Neural progenitor cell (in vitro differentiated cells): ENCODE measurements around the gene LMBRD1.

Experiments used
- EZH2phosphoT487 ChIP-seq: fragments of 200-600 bp; sonication (generic); IDR thresholded peaks from 2 replicates; pipeline ENCODE4 v1.6.1; 2017; ENCODE audit warnings: antibody characterized with exemption
- TF ChIP-seq, protein P1 (sequence below): fragments of 200-600 bp; sonication (generic); IDR thresholded peaks from 2 replicates; pipeline ENCODE4 v1.5.1; 2017; ENCODE audit warnings: antibody characterized with exemption, mild to moderate bottlenecking

DNA sequence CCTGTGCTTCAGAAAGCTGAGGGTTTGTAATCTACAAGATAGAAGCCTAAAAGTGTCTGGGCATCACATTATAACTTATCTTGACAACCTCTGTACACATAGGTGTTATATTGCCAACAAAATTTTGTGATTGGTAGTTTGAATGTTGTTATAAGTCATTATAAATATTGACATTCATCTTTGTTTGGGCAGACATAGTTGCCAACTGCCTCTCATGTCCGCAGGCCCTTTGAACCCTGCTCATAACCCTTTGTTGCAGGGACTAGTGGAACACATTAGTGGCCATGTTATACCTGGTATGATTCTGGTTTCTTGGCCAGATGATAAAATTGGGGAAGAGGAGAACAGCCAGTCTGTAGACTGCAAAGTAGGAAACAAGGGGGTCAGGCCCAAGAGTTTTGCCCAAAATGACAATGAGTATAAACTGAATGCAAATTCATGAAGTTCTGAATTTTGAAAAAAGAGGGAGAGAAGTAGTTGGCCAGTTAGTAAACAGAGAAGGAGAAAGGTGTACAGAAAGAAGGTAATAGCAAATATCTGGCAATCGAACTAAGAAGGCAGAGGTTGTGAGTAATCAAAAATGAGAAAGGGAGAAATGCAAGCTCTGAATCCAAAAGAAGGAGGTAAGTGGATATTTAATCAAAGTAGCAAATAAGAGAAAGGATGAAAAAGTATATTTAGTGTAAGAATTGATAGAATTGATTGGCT is 21.6 kb upstream of the LMBRD1 start:
- TF ChIP-seq, protein P1, sequence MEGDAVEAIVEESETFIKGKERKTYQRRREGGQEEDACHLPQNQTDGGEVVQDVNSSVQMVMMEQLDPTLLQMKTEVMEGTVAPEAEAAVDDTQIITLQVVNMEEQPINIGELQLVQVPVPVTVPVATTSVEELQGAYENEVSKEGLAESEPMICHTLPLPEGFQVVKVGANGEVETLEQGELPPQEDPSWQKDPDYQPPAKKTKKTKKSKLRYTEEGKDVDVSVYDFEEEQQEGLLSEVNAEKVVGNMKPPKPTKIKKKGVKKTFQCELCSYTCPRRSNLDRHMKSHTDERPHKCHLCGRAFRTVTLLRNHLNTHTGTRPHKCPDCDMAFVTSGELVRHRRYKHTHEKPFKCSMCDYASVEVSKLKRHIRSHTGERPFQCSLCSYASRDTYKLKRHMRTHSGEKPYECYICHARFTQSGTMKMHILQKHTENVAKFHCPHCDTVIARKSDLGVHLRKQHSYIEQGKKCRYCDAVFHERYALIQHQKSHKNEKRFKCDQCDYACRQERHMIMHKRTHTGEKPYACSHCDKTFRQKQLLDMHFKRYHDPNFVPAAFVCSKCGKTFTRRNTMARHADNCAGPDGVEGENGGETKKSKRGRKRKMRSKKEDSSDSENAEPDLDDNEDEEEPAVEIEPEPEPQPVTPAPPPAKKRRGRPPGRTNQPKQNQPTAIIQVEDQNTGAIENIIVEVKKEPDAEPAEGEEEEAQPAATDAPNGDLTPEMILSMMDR: no peak
- TF ChIP-seq EZH2phosphoT487: no peak
